Sigmoid colon (tissue), 7 donors: ENCODE data around the gene CTNNA2. TPM values are rescaled to one million over a fixed set of nuclear protein-coding genes. Genes with fewer than 3 reads are reported as not detected.

ENCODE experiments used
- DNase-seq: peaks from one replicate; pipeline ENCODE4 v3.0.0-alpha.2; 2019
- H3K27ac ChIP-seq, 4 donors: fragments of 200-600 bp; sonication (generic); one replicate each; pipeline ENCODE4 v1.5.1; 2016 to 2019; ENCODE audit warnings: mild to moderate bottlenecking in 1 of 4
- H3K27me3 ChIP-seq, 3 donors: fragments of 200-600 bp; sonication (generic); one replicate each; pipeline ENCODE4 v1.5.1; 2019; ENCODE audit warnings: mild to moderate bottlenecking in 1 of 3
- H3K36me3 ChIP-seq, 4 donors: fragments of 200-600 bp; sonication (generic); one replicate each; pipeline ENCODE4 v1.5.1; 2016 to 2019
- H3K4me1 ChIP-seq, 4 donors: fragments of 200-600 bp; sonication (generic); one replicate each; pipeline ENCODE4 v1.5.1; 2017 to 2019
- H3K4me3 ChIP-seq, 4 donors: fragments of 200-600 bp; sonication (generic); one replicate each; pipeline ENCODE4 v1.5.1; 2017 to 2019; ENCODE audit warnings: mild to moderate bottlenecking in 2 of 4, moderate library complexity in 1 of 4
- H3K9me3 ChIP-seq, 4 donors: fragments of 200-600 bp in 3 of 4; sonication (generic) in 3 of 4; one replicate each; pipeline versions ENCODE4 v1.5.1 to v1.6.1; 2013 to 2019
- EP300 ChIP-seq, 4 donors: sonication (generic); formaldehyde crosslinking; IDR thresholded peaks; one replicate each; pipeline ENCODE4 v1.6.1; 2017; ENCODE audit warnings: antibody characterized with exemption in 4 of 4
- POLR2A ChIP-seq, 2 donors: fragments of 450-650 bp; IDR thresholded peaks; one replicate each; pipeline ENCODE4 v1.6.1; 2016; ENCODE audit warnings: antibody characterized with exemption in 2 of 2, mild to moderate bottlenecking in 2 of 2, moderate library complexity in 2 of 2
- POLR2AphosphoS5 ChIP-seq, 4 donors: sonication (generic); formaldehyde crosslinking; IDR thresholded peaks; one replicate each; pipeline ENCODE4 v1.6.1; 2017; ENCODE audit warnings: antibody characterized with exemption in 4 of 4
- WGBS, 2 donors: extraction: QIAGEN DNeasy Blood & Tissue Kit; methylation state at CpG; one replicate each; pipeline ENCODE4 v1.1.7; 2013; 5-methylcytosine and 5-hydroxymethylcytosine counted together
- intact Hi-C: fragments of 100-400 bp; cut with DNase I; formaldehyde crosslinking; loops from one replicate; pipeline ENCODE4 v1.15.1; 2023
- polyA plus RNA-seq, 3 donors: library from polyadenylated mRNA; stranded (reverse); fragments of 200-250 nt; gene quantifications; one replicate each; pipeline ENCODE4 v1.2.3, GENCODE V29; 2013
- total RNA-seq, 4 donors: library from RNA; depleted of rRNA; stranded (reverse); fragments of >200 nt; gene quantifications; one replicate each; pipeline ENCODE4 v1.1.0, GENCODE V29; 2016
- TF ChIP-seq, protein P1 (sequence below), 4 experiments: fragments of 450-650 bp in 3 of 4; fragments of 200-600 bp in 1 of 4; IDR thresholded peaks; one replicate each; pipeline ENCODE4 v1.5.1; 2016 to 2019; ENCODE audit warnings: antibody characterized with exemption in 4 of 4, mild to moderate bottlenecking in 3 of 4, moderate library complexity in 2 of 4
- donor health status: healthy with polysubstance abuse.
- donor health status: Bipolar disorder and iron deficiency.
- donor health status: healthy.

Gene CTNNA2
- total and polyA plus RNA-seq, 7 donors: 1.4 to 8.6 (median 3.8) TPM; not detected in 2

DNA sequence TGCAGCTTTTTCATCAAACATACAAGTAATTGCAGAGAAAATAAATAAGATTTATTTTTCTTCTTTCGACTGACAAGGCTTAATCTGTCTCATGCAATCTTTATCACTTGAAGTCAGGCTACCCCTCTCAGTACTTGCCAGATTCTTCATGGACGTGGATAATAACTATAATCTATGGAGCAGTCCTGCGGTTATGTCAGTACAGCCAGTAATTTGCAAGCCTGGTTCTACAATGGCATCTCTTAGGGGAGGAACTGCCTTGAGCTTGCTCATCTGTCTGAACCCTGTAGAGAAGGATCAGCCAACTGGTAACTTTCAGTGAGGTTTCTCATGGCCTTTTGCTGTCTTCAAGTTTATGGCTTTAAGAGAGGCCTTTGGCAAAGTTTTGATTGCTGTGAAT is 827.2 kb downstream of the CTNNA2 start:
- WGBS, 2 donors: 88 to 89% methylated on average over 3 of the region's 3 CpGs
- Histone ChIP-seq H3K9me3 (no peaks in the 10 kb centered on the region), H3K4me3 (no peak overlapping the region), H3K27me3 (no peaks in the 10 kb centered on the region), H3K4me1 (no peaks in the 10 kb centered on the region), H3K36me3 (no peaks in the 10 kb centered on the region), H3K27ac (no peak overlapping the region)
- TF ChIP-seq POLR2AphosphoS5 (IDR thresholded peaks at IDR 0.05) (no peak), EP300 (IDR thresholded peaks at IDR 0.05) (no peak), POLR2A (IDR thresholded peaks at IDR 0.05) (no peak)
- TF ChIP-seq, protein P1, sequence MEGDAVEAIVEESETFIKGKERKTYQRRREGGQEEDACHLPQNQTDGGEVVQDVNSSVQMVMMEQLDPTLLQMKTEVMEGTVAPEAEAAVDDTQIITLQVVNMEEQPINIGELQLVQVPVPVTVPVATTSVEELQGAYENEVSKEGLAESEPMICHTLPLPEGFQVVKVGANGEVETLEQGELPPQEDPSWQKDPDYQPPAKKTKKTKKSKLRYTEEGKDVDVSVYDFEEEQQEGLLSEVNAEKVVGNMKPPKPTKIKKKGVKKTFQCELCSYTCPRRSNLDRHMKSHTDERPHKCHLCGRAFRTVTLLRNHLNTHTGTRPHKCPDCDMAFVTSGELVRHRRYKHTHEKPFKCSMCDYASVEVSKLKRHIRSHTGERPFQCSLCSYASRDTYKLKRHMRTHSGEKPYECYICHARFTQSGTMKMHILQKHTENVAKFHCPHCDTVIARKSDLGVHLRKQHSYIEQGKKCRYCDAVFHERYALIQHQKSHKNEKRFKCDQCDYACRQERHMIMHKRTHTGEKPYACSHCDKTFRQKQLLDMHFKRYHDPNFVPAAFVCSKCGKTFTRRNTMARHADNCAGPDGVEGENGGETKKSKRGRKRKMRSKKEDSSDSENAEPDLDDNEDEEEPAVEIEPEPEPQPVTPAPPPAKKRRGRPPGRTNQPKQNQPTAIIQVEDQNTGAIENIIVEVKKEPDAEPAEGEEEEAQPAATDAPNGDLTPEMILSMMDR (IDR thresholded peaks at IDR 0.05): no peak
- intact Hi-C loops: no loop called here
- no peak for DNase-seq

DNA sequence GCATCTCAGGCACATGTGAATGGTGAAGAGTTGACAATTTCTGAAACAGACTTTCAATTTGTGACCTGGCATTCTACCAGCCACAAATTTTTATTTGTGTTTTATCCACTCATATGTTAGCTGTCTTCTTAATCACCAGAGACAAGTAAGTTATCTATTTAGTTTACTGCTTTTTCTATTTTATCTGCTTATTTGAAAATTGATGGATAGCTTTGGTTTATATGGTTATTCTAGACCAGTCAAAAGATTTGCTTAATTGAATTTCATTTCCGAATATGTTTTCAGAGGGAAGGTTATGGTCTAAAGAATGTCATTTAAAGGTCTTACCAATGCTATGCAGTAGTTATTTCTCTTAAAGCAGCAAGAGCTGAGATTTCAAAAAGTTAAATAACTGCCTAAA is 835.2 kb downstream of the CTNNA2 start:
- no peak overlapping the region for H3K27ac ChIP-seq
- H3K27me3 ChIP-seq: no peaks in the 10 kb centered on the region
- no peak overlapping the region for H3K4me3 ChIP-seq
- TF ChIP-seq POLR2AphosphoS5 (IDR thresholded peaks at IDR 0.05) (no peak), EP300 (IDR thresholded peaks at IDR 0.05) (no peak)
- TF ChIP-seq, protein P1 (IDR thresholded peaks at IDR 0.05): no peak
- intact Hi-C loops: no loop called here
- no peaks in the 10 kb centered on the region for H3K9me3 ChIP-seq
- H3K4me1 ChIP-seq: no peaks in the 10 kb centered on the region
- 91 to 97% methylated on average over 1 of the region's 1 CpG for WGBS, 2 donors
- DNase-seq: no peak
- no peaks in the 10 kb centered on the region for H3K36me3 ChIP-seq

DNA sequence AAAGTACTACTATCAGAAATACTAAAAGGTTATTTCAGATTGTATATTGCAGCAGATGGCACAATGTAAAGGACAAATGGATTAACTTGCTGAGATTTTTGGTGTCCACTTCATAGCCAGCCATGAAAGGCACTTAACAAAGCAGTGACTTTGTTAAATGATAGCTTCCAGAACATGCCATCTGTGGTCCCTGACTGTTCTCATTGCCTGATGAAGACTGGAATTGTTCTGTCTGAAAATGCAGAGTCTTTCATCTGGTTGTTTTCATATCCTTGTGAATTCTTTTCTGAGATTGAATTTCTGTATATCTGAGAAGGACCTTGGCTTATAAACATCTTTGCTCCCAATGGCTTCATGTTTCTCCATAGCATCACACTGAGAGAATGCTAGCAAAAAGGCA is 836.1 kb downstream of the CTNNA2 start:
- Histone ChIP-seq H3K4me3 (no peak overlapping the region), H3K36me3 (no peaks in the 10 kb centered on the region), H3K4me1 (no peaks in the 10 kb centered on the region), H3K27ac (no peak overlapping the region), H3K9me3 (no peaks in the 10 kb centered on the region), H3K27me3 (no peaks in the 10 kb centered on the region)
- intact Hi-C loops: no loop called here
- no peak for DNase-seq
- TF ChIP-seq POLR2A (IDR thresholded peaks at IDR 0.05) (no peak), EP300 (IDR thresholded peaks at IDR 0.05) (no peak), POLR2AphosphoS5 (IDR thresholded peaks at IDR 0.05) (no peak)
- TF ChIP-seq, protein P1 (IDR thresholded peaks at IDR 0.05): no peak

DNA sequence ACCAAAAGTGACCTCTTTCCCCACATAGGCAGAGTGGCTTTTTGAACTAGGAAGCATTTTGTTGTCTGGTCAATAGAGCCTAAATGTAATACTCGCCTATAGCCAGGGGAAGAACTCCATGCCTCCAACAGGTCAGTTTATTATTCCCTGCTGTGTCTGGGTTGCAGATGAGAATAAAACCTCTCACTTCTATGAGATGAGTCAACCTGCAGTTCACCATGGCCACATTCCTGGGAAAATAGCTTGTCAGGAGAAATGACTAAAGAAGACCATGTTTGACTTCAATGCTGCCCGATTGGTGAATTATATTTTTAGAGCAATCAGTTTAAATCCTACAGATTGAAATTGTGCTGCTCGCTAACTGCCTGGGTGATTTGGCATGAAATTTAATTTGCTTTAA is 838.4 kb downstream of the CTNNA2 start:
- no peaks in the 10 kb centered on the region for H3K36me3 ChIP-seq
- intact Hi-C loops: no loop called here
- H3K4me1 ChIP-seq: no peaks in the 10 kb centered on the region
- no peak overlapping the region for H3K27ac ChIP-seq
- 90 to 91% methylated on average over 3 of the region's 3 CpGs for WGBS, 2 donors
- no peaks in the 10 kb centered on the region for H3K9me3 ChIP-seq
- DNase-seq: no peak
- H3K27me3 ChIP-seq: no peaks in the 10 kb centered on the region
- no peak overlapping the region for H3K4me3 ChIP-seq
- TF ChIP-seq, protein P1 (IDR thresholded peaks at IDR 0.05): no peak
- TF ChIP-seq POLR2AphosphoS5 (IDR thresholded peaks at IDR 0.05) (no peak), POLR2A (IDR thresholded peaks at IDR 0.05) (no peak), EP300 (IDR thresholded peaks at IDR 0.05) (no peak)

DNA sequence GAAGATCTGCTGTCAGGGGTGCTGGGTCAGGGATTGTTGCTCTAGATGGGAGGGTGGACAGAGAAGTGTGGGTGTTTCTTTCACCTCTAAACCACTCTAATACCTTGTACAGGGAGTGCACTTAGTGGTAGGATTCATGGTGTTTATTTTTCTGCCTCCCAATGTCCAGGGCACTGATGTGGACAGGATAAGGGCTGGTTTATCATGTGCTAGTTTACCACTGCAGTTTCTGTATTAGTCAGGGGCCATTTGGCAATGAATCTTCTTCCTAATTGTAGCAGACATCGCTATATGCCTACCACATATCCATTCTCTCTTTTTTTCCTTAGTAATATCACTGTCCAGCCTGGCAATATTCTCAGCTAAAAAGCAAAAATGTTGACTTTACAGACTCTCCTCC is 842.0 kb downstream of the CTNNA2 start:
- no peak for DNase-seq
- Histone ChIP-seq H3K9me3 (no peaks in the 10 kb centered on the region), H3K27ac (no peak overlapping the region), H3K4me1 (no peaks in the 10 kb centered on the region), H3K27me3 (no peaks in the 10 kb centered on the region), H3K4me3 (no peak overlapping the region), H3K36me3 (no peaks in the 10 kb centered on the region)
- intact Hi-C loops: no loop called here
- no peak for TF ChIP-seq POLR2AphosphoS5 (IDR thresholded peaks at IDR 0.05)
- TF ChIP-seq, protein P1 (IDR thresholded peaks at IDR 0.05): no peak
- no peak for TF ChIP-seq EP300 (IDR thresholded peaks at IDR 0.05)
- TF ChIP-seq POLR2A (IDR thresholded peaks at IDR 0.05): no peak
- WGBS, 2 donors: 84 to 90% methylated on average over 1 of the region's 1 CpG
